RWPE2 (cell line): ENCODE data around the gene ZNF362.

Source experiments
- ATAC-seq: fragments of 200-7000 bp; cut with Tn5 transposase; 3 replicates; pipeline ENCODE4 v1.9.1; 2021; ENCODE audit warnings: low read depth
- DNase-seq: peaks from one replicate; pipeline ENCODE4 v3.0.0-alpha.2; 2020; ENCODE audit warnings: low spot score
- H3K27ac ChIP-seq: fragments of 450-650 bp; 2 replicates; pipeline ENCODE4 v1.5.1; 2017; ENCODE audit warnings: mild to moderate bottlenecking; ENCODE audit not compliant: poor library complexity, severe bottlenecking
- H3K27me3 ChIP-seq: fragments of 250-450 bp; sonication (Bioruptor Pico); 2 replicates; pipeline ENCODE4 v1.5.1; 2021; ENCODE audit warnings: mild to moderate bottlenecking, moderate library complexity; ENCODE audit not compliant: insufficient read depth, poor library complexity, severe bottlenecking
- H3K36me3 ChIP-seq: fragments of 250-450 bp; sonication (Bioruptor Pico); 2 replicates; pipeline ENCODE4 v1.5.1; 2020; ENCODE audit warnings: low read depth, mild to moderate bottlenecking, moderate library complexity
- H3K4me1 ChIP-seq: fragments of 250-450 bp; sonication (Bioruptor Pico); 2 replicates; pipeline ENCODE4 v1.5.1; 2021; ENCODE audit warnings: mild to moderate bottlenecking, moderate library complexity; ENCODE audit not compliant: insufficient read depth, poor library complexity, severe bottlenecking
- H3K4me3 ChIP-seq: fragments of 250-450 bp; sonication (Bioruptor Pico); 2 replicates; pipeline ENCODE4 v1.5.1; 2021; ENCODE audit warnings: mild to moderate bottlenecking, moderate library complexity; ENCODE audit not compliant: severe bottlenecking
- H3K9me3 ChIP-seq: fragments of 250-450 bp; sonication (Bioruptor Pico); 2 replicates; pipeline ENCODE4 v1.5.1; 2021; ENCODE audit warnings: mild to moderate bottlenecking, moderate library complexity; ENCODE audit not compliant: severe bottlenecking
- CTCF ChIP-seq: fragments of 450-650 bp; IDR thresholded peaks from one replicate; pipeline ENCODE4 v1.5.1; 2017; ENCODE audit warnings: mild to moderate bottlenecking, moderate library complexity; ENCODE audit not compliant: poor library complexity, severe bottlenecking

The ZNF362 gene

GRCh38 chr1:33274446-33274845 lies 18.2 kb downstream of the ZNF362 start:
- no peak overlapping the region for H3K27ac ChIP-seq

GRCh38 chr1:33275195-33275594 lies 18.9 kb downstream of the ZNF362 start:
- Histone ChIP-seq H3K27ac (no peak overlapping the region), H3K4me3 (no peak overlapping the region), H3K36me3 (peaks cover 14% of the 10 kb centered on the region), H3K4me1 (no peaks in the 10 kb centered on the region), H3K27me3 (no peaks in the 10 kb centered on the region), H3K9me3 (no peaks in the 10 kb centered on the region)
- ATAC-seq = no peak
- no peak for DNase-seq
- no peak for TF ChIP-seq CTCF

More at GRCh38 chr1:33274446-33274845, 18.2 kb downstream of the ZNF362 start:
- no peak for TF ChIP-seq CTCF
- H3K4me3 ChIP-seq = no peak overlapping the region
- H3K36me3 ChIP-seq = peaks cover 18% of the 10 kb centered on the region
- H3K27me3 ChIP-seq = no peaks in the 10 kb centered on the region
- H3K4me1 ChIP-seq = no peaks in the 10 kb centered on the region
- ATAC-seq (no peak), DNase-seq (no peak)
- H3K9me3 ChIP-seq = no peaks in the 10 kb centered on the region

GRCh38 chr1:33275706-33276572 lies 19.6 kb downstream of the ZNF362 start:
- DNase-seq = no peak
- Histone ChIP-seq H3K27me3 (no peaks in the 10 kb centered on the region), H3K4me1 (no peaks in the 10 kb centered on the region), H3K4me3 (no peak overlapping the region), H3K36me3 (peaks cover 19% of the 10 kb centered on the region), H3K27ac (no peak overlapping the region), H3K9me3 (no peaks in the 10 kb centered on the region)
- no peak for TF ChIP-seq CTCF
- no peak for ATAC-seq

- H3K36me3 ChIP-seq = peaks cover 22% of the 10 kb centered on the region
- no peak for TF ChIP-seq CTCF
- ATAC-seq = no peak
- no peak overlapping the region for H3K4me3 ChIP-seq
- H3K9me3 ChIP-seq = no peaks in the 10 kb centered on the region
- no peaks in the 10 kb centered on the region for H3K4me1 ChIP-seq
- peak; percentile 52 for DNase-seq
- H3K27ac ChIP-seq = no peak overlapping the region
- H3K27me3 ChIP-seq = no peaks in the 10 kb centered on the region
Measured at GRCh38 chr1:33276573-33277298, 20.4 kb downstream of the ZNF362 start.
